ENCODE results near the gene CDC42EP3. TPM values are rescaled to one million over a fixed set of nuclear protein-coding genes. Genes with fewer than 3 reads are reported as not detected.
A peak's percentile ranks its signal among the peaks of the same experiment; 100 is the strongest.

Gene CDC42EP3
- total RNA-seq, 1 donor from 2014 or later, result 32.9 TPM

- Mint-ChIP-seq H3K36me3 (ENCODE audit: unreplicated experiment) (no peaks in the 10 kb centered on the region), H3K27ac (ENCODE audit: unreplicated experiment) (peak overlapping the region; percentile 71), H3K4me3 (ENCODE audit: unreplicated experiment) (peak overlapping the region; percentile 72), H3K4me1 (ENCODE audit: low read depth, unreplicated experiment) (peaks cover 51% of the 10 kb centered on the region), H3K9me3 (ENCODE audit: unreplicated experiment) (peaks cover 8% of the 10 kb centered on the region), H3K27me3 (ENCODE audit: unreplicated experiment) (no peaks in the 10 kb centered on the region)
- no peak for DNase-seq
- TF ChIP-seq, protein P1, sequence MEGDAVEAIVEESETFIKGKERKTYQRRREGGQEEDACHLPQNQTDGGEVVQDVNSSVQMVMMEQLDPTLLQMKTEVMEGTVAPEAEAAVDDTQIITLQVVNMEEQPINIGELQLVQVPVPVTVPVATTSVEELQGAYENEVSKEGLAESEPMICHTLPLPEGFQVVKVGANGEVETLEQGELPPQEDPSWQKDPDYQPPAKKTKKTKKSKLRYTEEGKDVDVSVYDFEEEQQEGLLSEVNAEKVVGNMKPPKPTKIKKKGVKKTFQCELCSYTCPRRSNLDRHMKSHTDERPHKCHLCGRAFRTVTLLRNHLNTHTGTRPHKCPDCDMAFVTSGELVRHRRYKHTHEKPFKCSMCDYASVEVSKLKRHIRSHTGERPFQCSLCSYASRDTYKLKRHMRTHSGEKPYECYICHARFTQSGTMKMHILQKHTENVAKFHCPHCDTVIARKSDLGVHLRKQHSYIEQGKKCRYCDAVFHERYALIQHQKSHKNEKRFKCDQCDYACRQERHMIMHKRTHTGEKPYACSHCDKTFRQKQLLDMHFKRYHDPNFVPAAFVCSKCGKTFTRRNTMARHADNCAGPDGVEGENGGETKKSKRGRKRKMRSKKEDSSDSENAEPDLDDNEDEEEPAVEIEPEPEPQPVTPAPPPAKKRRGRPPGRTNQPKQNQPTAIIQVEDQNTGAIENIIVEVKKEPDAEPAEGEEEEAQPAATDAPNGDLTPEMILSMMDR (IDR thresholded peaks at IDR 0.05; ENCODE audit: partially characterized antibody, unreplicated experiment), result no peak
Measured at GRCh38 chr2:37653805-37654378, 17.6 kb downstream of the CDC42EP3 start.

DNA sequence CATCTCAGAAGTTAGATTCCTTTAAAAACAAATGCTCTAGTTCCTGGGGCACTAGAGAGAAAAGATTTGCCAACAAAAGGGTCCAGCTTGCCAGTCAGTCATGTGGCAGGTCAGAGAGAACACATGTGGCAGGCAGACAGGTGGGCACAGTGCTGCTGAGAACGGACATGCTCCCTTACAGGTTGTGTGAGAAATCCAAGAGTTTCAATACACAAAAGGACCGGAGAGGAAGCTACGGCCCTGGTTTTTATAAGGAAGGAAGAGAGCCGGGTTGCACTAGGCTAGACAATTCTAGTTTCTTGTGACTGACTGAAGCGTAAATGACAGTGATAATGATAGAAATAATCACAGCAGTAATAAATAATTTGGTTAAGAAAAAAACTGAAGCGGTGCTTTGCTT lies 18.3 kb downstream of the CDC42EP3 start:
- peaks cover 44% of the 10 kb centered on the region for H3K4me1 Mint-ChIP-seq (ENCODE audit: low read depth, unreplicated experiment)
- H3K27me3 Mint-ChIP-seq (ENCODE audit: unreplicated experiment), result peaks cover 3% of the 10 kb centered on the region
- H3K4me3 Mint-ChIP-seq (ENCODE audit: unreplicated experiment), result peak overlapping the region; percentile 13
- peaks cover 12% of the 10 kb centered on the region for H3K9me3 Mint-ChIP-seq (ENCODE audit: unreplicated experiment)
- TF ChIP-seq, protein P1 (IDR thresholded peaks at IDR 0.05; ENCODE audit: partially characterized antibody, unreplicated experiment), result no peak
- no peaks in the 10 kb centered on the region for H3K36me3 Mint-ChIP-seq (ENCODE audit: unreplicated experiment)
- no peak overlapping the region for H3K27ac Mint-ChIP-seq (ENCODE audit: unreplicated experiment)
- no peak for DNase-seq

- Mint-ChIP-seq H3K4me3 (ENCODE audit: unreplicated experiment) (no peak overlapping the region), H3K4me1 (ENCODE audit: low read depth, unreplicated experiment) (peaks cover 40% of the 10 kb centered on the region), H3K27me3 (ENCODE audit: unreplicated experiment) (peaks cover 4% of the 10 kb centered on the region), H3K36me3 (ENCODE audit: unreplicated experiment) (no peaks in the 10 kb centered on the region), H3K27ac (ENCODE audit: unreplicated experiment) (no peak overlapping the region), H3K9me3 (ENCODE audit: unreplicated experiment) (peaks cover 13% of the 10 kb centered on the region)
- no peak for DNase-seq
- TF ChIP-seq, protein P1 (IDR thresholded peaks at IDR 0.05; ENCODE audit: partially characterized antibody, unreplicated experiment), result no peak
Measured at GRCh38 chr2:37652199-37652640, 19.2 kb downstream of the CDC42EP3 start.

DNA sequence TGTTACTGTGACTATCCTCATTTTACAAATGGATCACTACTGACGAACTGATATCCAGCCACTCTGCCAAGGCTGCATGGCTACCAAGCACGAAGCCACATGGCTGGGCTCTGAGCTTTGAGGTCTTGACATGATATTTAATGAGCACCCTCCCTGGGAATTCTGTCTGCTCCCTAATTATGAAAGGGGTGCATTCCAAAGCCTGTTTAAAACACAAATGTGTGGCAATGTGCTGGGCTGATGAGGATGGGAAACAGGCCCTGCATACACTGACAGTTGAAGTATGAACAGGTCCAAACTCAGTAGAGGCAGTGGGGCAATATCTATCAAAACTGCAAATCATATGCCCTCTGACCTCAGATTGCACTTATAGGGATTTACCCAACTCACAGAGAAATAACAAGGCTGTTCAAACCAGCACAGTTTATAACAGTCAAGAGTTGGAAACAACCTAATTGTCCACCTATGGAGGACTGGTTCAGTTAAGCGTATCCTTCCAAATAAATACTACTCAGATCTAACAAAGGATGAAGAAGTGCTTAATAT lies 20.8 kb downstream of the CDC42EP3 start:
- no peaks in the 10 kb centered on the region for H3K36me3 Mint-ChIP-seq (ENCODE audit: unreplicated experiment)
- no peak for DNase-seq

GRCh38 chr2:37649518-37649917 lies 21.9 kb downstream of the CDC42EP3 start:
- no peak overlapping the region for H3K27ac Mint-ChIP-seq (ENCODE audit: unreplicated experiment)
- H3K36me3 Mint-ChIP-seq (ENCODE audit: unreplicated experiment), result no peaks in the 10 kb centered on the region

More for the DNA sequence above, 20.8 kb downstream of the CDC42EP3 start:
- TF ChIP-seq, protein P1 (IDR thresholded peaks at IDR 0.05; ENCODE audit: partially characterized antibody, unreplicated experiment), result no peak
- Mint-ChIP-seq H3K9me3 (ENCODE audit: unreplicated experiment) (peaks cover 8% of the 10 kb centered on the region), H3K27ac (ENCODE audit: unreplicated experiment) (no peak overlapping the region), H3K27me3 (ENCODE audit: unreplicated experiment) (peaks cover 4% of the 10 kb centered on the region), H3K4me3 (ENCODE audit: unreplicated experiment) (no peak overlapping the region), H3K4me1 (ENCODE audit: low read depth, unreplicated experiment) (peaks cover 30% of the 10 kb centered on the region)

More at GRCh38 chr2:37649518-37649917, 21.9 kb downstream of the CDC42EP3 start:
- H3K4me1 Mint-ChIP-seq (ENCODE audit: low read depth, unreplicated experiment), result peaks cover 19% of the 10 kb centered on the region
- TF ChIP-seq, protein P1 (IDR thresholded peaks at IDR 0.05; ENCODE audit: partially characterized antibody, unreplicated experiment), result no peak
- H3K9me3 Mint-ChIP-seq (ENCODE audit: unreplicated experiment), result peaks cover 8% of the 10 kb centered on the region
- no peak overlapping the region for H3K4me3 Mint-ChIP-seq (ENCODE audit: unreplicated experiment)
- DNase-seq, result no peak
- peaks cover 4% of the 10 kb centered on the region for H3K27me3 Mint-ChIP-seq (ENCODE audit: unreplicated experiment)

Measured in glutamatergic neuron (in vitro differentiated cells).